HepG2 (cell line): ENCODE results near the gene XKR7. TPM values are rescaled to one million over a fixed set of nuclear protein-coding genes. Genes with fewer than 3 reads are reported as not detected.

ENCODE experiments used
- CBX1 ChIP-seq: IDR thresholded peaks from one replicate; pipeline ENCODE4 v1.6.1; 2016; ENCODE audit warnings: antibody characterized with exemption, low read depth
- DNMT3B ChIP-seq: conservative IDR thresholded peaks from 2 replicates; pipeline ENCODE4 v1.6.1; 2016; ENCODE audit warnings: missing biosample characterization, control low read depth
- FOXC1 ChIP-seq: sonication (generic); formaldehyde crosslinking; IDR thresholded peaks from 2 replicates; pipeline ENCODE4 v1.8.0; 2022; ENCODE audit warnings: mild to moderate bottlenecking, missing genetic modification reagents, borderline replicate concordance
- GABPA ChIP-seq, 2 experiments: IDR thresholded peaks; 2 replicates each; pipeline ENCODE4 v1.6.1; 2011 to 2016; ENCODE audit warnings: low read depth in 2 of 2, low read length in 1 of 2, missing biosample characterization in 1 of 2, missing genetic modification characterization in 1 of 2
- IKZF1 ChIP-seq: fragments of 450-650 bp; IDR thresholded peaks from 2 replicates; pipeline ENCODE4 v1.7.1; 2016
- IRF2 ChIP-seq: IDR thresholded peaks from 2 replicates; pipeline ENCODE4 v1.6.1; 2018; ENCODE audit warnings: missing genetic modification reagents, missing compliant biosample characterization
- MTF2 ChIP-seq: sonication (generic); formaldehyde crosslinking; IDR thresholded peaks from 2 replicates; pipeline ENCODE4 v1.5.0; 2020; ENCODE audit warnings: missing genetic modification reagents, borderline replicate concordance
- NR1H2 ChIP-seq: sonication (generic); formaldehyde crosslinking; IDR thresholded peaks from 2 replicates; pipeline ENCODE4 v1.8.1; 2022; ENCODE audit warnings: low read depth, missing genetic modification reagents, borderline replicate concordance
- NRL ChIP-seq: sonication (generic); formaldehyde crosslinking; IDR thresholded peaks from 2 replicates; pipeline ENCODE4 v1.5.0; 2020; ENCODE audit warnings: missing genetic modification reagents, mild to moderate bottlenecking, moderate library complexity, borderline replicate concordance
- PAX8 ChIP-seq: sonication (generic); formaldehyde crosslinking; IDR thresholded peaks from 2 replicates; pipeline ENCODE4 v1.8.0; 2022; ENCODE audit warnings: mild to moderate bottlenecking, missing genetic modification reagents, borderline replicate concordance
- PHF21A ChIP-seq: sonication (generic); formaldehyde crosslinking; IDR thresholded peaks from 2 replicates; pipeline ENCODE4 v1.5.0; 2020; ENCODE audit warnings: mild to moderate bottlenecking, missing genetic modification reagents
- POLR2AphosphoS5 ChIP-seq: IDR thresholded peaks from 2 replicates; pipeline ENCODE4 v1.6.1; 2012; ENCODE audit warnings: low read depth, low read length
- TAF1 ChIP-seq: sonication (generic); formaldehyde crosslinking; IDR thresholded peaks from 2 replicates; pipeline ENCODE4 v1.4.0; 2020; ENCODE audit warnings: missing genetic modification reagents
- ZNF121 ChIP-seq: sonication (generic); formaldehyde crosslinking; IDR thresholded peaks from 2 replicates; pipeline ENCODE4 v1.5.0; 2020; ENCODE audit warnings: mild to moderate bottlenecking, missing genetic modification reagents
- ZNF468 ChIP-seq: sonication (generic); formaldehyde crosslinking; IDR thresholded peaks from 2 replicates; pipeline ENCODE4 v1.8.0; 2022; ENCODE audit warnings: mild to moderate bottlenecking, moderate library complexity, missing genetic modification reagents
- ZNF746 ChIP-seq: sonication (generic); formaldehyde crosslinking; IDR thresholded peaks from 2 replicates; pipeline ENCODE4 v1.8.0; 2022; ENCODE audit warnings: mild to moderate bottlenecking, missing genetic modification reagents
- ZNF776 ChIP-seq: sonication (generic); formaldehyde crosslinking; IDR thresholded peaks from 2 replicates; pipeline ENCODE4 v1.4.0; 2020; ENCODE audit warnings: mild to moderate bottlenecking, missing genetic modification reagents
- ZNF777 ChIP-seq: sonication (generic); formaldehyde crosslinking; IDR thresholded peaks from 2 replicates; pipeline ENCODE4 v1.4.0; 2020; ENCODE audit warnings: missing genetic modification reagents
- polyA plus RNA-seq, 8 experiments: library from polyadenylated mRNA; depleted of rRNA in 3 of 8; stranded (reverse) in 7 of 8; unstranded in 1 of 8; fragments of >200 nt; fragmentation: Illumina TruSeq in 4 of 8; extraction: Trizol in 4 of 8; gene quantifications; 2 replicates each; pipeline versions ENCODE4 v1.2.1 to v1.2.3, GENCODE V29; 2011 to 2016; ENCODE audit warnings: low read depth in 4 of 8, missing spikeins in 1 of 8, mixed read lengths in 1 of 8; ENCODE audit not compliant: insufficient read depth in 1 of 8
- total RNA-seq, 5 experiments: library from RNA; depleted of rRNA; stranded (reverse); fragments of >200 nt; fragmentation: Illumina TruSeq; extraction: Trizol; gene quantifications; 2 replicates each; pipeline ENCODE4 v1.2.3, GENCODE V29; 2016; ENCODE audit warnings: low read depth in 1 of 5
- TF ChIP-seq, protein P1 (sequence below): sonication (generic); formaldehyde crosslinking; IDR thresholded peaks from 2 replicates; pipeline ENCODE4 v1.4.0; 2020; ENCODE audit warnings: missing genetic modification reagents
- TF ChIP-seq, protein P2 (sequence below): IDR thresholded peaks from 2 replicates; pipeline ENCODE4 v1.6.1; 2016; ENCODE audit warnings: missing compliant biosample characterization, missing genetic modification reagents, borderline replicate concordance

XKR7 gene
- total and polyA plus RNA-seq, 2 of the 13 experiments (the other 11 are each of a cell fraction or from before 2014, with no cell fraction given), result not detected

DNA sequence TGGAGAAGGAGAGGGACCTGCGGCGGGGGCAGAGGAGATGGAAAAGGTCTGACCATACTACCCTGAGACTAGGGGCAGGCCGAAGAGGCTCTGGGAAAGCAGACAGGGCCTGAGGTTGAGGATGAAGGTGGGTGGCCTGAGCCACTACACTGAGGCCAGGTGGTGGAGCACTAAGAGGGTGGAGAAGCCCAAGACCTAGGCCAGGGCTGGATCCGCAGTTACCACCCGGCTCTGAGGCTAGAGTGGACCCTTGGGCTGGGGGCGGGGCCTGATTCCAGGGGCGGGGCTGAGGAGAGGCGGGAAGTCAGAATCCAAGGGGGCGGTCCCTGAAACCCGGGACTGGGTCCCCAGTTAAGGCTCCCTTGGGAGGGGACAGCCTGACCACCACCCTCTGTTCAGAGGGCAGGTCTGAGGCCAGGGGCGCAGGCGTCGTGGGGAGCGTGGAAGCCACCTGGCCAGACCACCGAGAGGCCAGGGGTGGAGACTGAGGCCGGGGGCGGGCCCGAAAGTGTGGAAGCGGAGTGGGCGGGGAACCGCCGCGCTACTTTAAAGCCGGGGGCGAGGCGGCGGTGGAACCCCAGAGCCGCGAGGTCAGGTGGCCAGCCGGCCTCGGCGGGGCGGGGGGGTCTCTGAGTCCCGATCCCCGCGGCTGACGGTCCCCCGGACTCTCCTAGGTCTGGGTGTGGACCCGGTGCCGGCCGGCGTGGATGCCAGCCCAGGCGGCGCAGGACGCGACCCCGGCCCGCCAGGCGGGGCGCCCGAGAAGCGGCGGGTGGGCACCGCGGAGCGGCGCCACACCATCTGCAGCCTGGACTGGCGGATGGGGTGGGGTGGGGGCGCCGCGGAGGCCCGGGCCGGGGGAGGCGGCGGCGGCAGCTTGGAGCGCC, 50.6 kb downstream of the XKR7 start (continued):
- TF ChIP-seq, protein P1, sequence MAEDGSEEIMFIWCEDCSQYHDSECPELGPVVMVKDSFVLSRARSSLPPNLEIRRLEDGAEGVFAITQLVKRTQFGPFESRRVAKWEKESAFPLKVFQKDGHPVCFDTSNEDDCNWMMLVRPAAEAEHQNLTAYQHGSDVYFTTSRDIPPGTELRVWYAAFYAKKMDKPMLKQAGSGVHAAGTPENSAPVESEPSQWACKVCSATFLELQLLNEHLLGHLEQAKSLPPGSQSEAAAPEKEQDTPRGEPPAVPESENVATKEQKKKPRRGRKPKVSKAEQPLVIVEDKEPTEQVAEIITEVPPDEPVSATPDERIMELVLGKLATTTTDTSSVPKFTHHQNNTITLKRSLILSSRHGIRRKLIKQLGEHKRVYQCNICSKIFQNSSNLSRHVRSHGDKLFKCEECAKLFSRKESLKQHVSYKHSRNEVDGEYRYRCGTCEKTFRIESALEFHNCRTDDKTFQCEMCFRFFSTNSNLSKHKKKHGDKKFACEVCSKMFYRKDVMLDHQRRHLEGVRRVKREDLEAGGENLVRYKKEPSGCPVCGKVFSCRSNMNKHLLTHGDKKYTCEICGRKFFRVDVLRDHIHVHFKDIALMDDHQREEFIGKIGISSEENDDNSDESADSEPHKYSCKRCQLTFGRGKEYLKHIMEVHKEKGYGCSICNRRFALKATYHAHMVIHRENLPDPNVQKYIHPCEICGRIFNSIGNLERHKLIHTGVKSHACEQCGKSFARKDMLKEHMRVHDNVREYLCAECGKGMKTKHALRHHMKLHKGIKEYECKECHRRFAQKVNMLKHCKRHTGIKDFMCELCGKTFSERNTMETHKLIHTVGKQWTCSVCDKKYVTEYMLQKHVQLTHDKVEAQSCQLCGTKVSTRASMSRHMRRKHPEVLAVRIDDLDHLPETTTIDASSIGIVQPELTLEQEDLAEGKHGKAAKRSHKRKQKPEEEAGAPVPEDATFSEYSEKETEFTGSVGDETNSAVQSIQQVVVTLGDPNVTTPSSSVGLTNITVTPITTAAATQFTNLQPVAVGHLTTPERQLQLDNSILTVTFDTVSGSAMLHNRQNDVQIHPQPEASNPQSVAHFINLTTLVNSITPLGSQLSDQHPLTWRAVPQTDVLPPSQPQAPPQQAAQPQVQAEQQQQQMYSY (CRISPR knock-in tag), result peak; percentile 90
- TF ChIP-seq PHF21A (CRISPR knock-in tag) (no peak), ZNF777 (CRISPR knock-in tag) (peak; percentile 91), ZNF776 (CRISPR knock-in tag) (peak; percentile 33; the same call in 1 of the 2 replicates), NRL (CRISPR knock-in tag) (peak; percentile 69; the same call in 1 of the 2 replicates), IRF2 (CRISPR knock-in tag) (peak; percentile 53; the same call in 1 of the 2 replicates), CBX1 (peak; percentile 12), GABPA (IDR thresholded peaks at IDR 0.05; ENCODE audit: low read depth, low read length) (no peak), GABPA (CRISPR knock-in tag; IDR thresholded peaks at IDR 0.05; ENCODE audit: low read depth) (no peak), TAF1 (0 out of 2 replicates have a peak, but pooled peaks have one; percentile 18), IKZF1 (no peak), PAX8 (peak; percentile 81; the same call in 1 of the 2 replicates), MTF2 (peak; percentile 77; the same call in 1 of the 2 replicates), DNMT3B (CRISPR knock-in tag) (no peak), POLR2AphosphoS5 (no peak), ZNF468 (0 out of 2 replicates have a peak, but pooled peaks have one; percentile 38), ZNF746 (CRISPR knock-in tag) (peak; percentile 30; the same call in 1 of the 2 replicates), NR1H2 (no peak), ZNF121 (CRISPR knock-in tag) (no peak), FOXC1 (CRISPR knock-in tag) (no peak)
- TF ChIP-seq, protein P2, sequence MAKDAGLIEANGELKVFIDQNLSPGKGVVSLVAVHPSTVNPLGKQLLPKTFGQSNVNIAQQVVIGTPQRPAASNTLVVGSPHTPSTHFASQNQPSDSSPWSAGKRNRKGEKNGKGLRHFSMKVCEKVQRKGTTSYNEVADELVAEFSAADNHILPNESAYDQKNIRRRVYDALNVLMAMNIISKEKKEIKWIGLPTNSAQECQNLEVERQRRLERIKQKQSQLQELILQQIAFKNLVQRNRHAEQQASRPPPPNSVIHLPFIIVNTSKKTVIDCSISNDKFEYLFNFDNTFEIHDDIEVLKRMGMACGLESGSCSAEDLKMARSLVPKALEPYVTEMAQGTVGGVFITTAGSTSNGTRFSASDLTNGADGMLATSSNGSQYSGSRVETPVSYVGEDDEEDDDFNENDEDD (CRISPR knock-in tag), result peak; percentile 57; the same call in 1 of the 2 replicates
